SK-N-SH treated with all-trans-retinoic acid at 6 μM for 48 hours (cell line): ENCODE data around the gene KLHL14.

Source experiments
- ATAC-seq: fragments of 200-7000 bp; cut with Tn5 transposase; 3 replicates; pipeline ENCODE4 v1.9.1; 2020; ENCODE audit warnings: mild to moderate bottlenecking, moderate library complexity
- ARNTL ChIP-seq: fragments of 450-650 bp; formaldehyde crosslinking; IDR thresholded peaks from 2 replicates; pipeline ENCODE4 v1.5.0; 2020; ENCODE audit warnings: low read depth, mild to moderate bottlenecking, moderate library complexity, borderline replicate concordance
- BACH2 ChIP-seq: fragments of 250-450 bp; sonication (Bioruptor Pico); IDR thresholded peaks from 2 replicates; pipeline ENCODE4 v1.9.0; 2021; ENCODE audit warnings: mild to moderate bottlenecking, borderline replicate concordance
- CSDC2 ChIP-seq: fragments of 250-450 bp; sonication (Bioruptor Pico); IDR thresholded peaks from 2 replicates; pipeline ENCODE4 v1.5.0; 2020; ENCODE audit warnings: mild to moderate bottlenecking, moderate library complexity
- ISL1 ChIP-seq: fragments of 250-450 bp; sonication (Bioruptor Pico); IDR thresholded peaks from 2 replicates; pipeline ENCODE4 v2.1.2; 2022; ENCODE audit warnings: mild to moderate bottlenecking, moderate library complexity
- OSR1 ChIP-seq: fragments of 250-450 bp; sonication (Bioruptor Pico); IDR thresholded peaks from 2 replicates; pipeline ENCODE4 v1.8.0; 2022; ENCODE audit warnings: moderate library complexity, mild to moderate bottlenecking, inconsistent platforms
- PPARA ChIP-seq: fragments of 250-450 bp; sonication (Bioruptor Pico); IDR thresholded peaks from 2 replicates; pipeline ENCODE4 v1.5.0; 2020; ENCODE audit warnings: mild to moderate bottlenecking, borderline replicate concordance
- RARB ChIP-seq: fragments of 250-450 bp; sonication (Bioruptor Pico); IDR thresholded peaks from 2 replicates; pipeline ENCODE4 v1.8.0; 2021; ENCODE audit warnings: mild to moderate bottlenecking, moderate library complexity
- SNAI2 ChIP-seq: fragments of 250-450 bp; sonication (Bioruptor Pico); IDR thresholded peaks from 2 replicates; pipeline ENCODE4 v1.5.0; 2020; ENCODE audit warnings: mild to moderate bottlenecking, moderate library complexity
- TCF4 ChIP-seq: fragments of 250-450 bp; sonication (Bioruptor Pico); IDR thresholded peaks from 2 replicates; pipeline ENCODE4 v1.8.0; 2021; ENCODE audit warnings: mild to moderate bottlenecking, moderate library complexity, borderline replicate concordance
- TOX ChIP-seq: fragments of 250-450 bp; sonication (Bioruptor Pico); IDR thresholded peaks from 2 replicates; pipeline ENCODE4 v1.8.0; 2021; ENCODE audit warnings: mild to moderate bottlenecking, moderate library complexity, borderline replicate concordance
- ZC3H10 ChIP-seq: fragments of 250-450 bp; sonication (Bioruptor Pico); IDR thresholded peaks from 2 replicates; pipeline ENCODE4 v1.5.1; 2021; ENCODE audit warnings: mild to moderate bottlenecking, moderate library complexity
- ZFP3 ChIP-seq: fragments of 250-450 bp; sonication (Bioruptor Pico); IDR thresholded peaks from 2 replicates; pipeline ENCODE4 v1.5.0; 2020; ENCODE audit warnings: mild to moderate bottlenecking, moderate library complexity
- ZFP30 ChIP-seq: fragments of 450-650 bp; formaldehyde crosslinking; IDR thresholded peaks from 2 replicates; pipeline ENCODE4 v1.5.0; 2022; ENCODE audit warnings: mild to moderate bottlenecking, moderate library complexity
- ZNF565 ChIP-seq: fragments of 450-650 bp; formaldehyde crosslinking; conservative IDR thresholded peaks from 2 replicates; pipeline ENCODE4 v1.5.0; 2020; ENCODE audit warnings: low read depth, mild to moderate bottlenecking, moderate library complexity
- ZNF70 ChIP-seq: fragments of 450-650 bp; formaldehyde crosslinking; IDR thresholded peaks from 2 replicates; pipeline ENCODE4 v1.5.0; 2020; ENCODE audit warnings: mild to moderate bottlenecking, moderate library complexity
- ZNF8 ChIP-seq: fragments of 450-650 bp; formaldehyde crosslinking; IDR thresholded peaks from 2 replicates; pipeline ENCODE4 v1.5.0; 2020; ENCODE audit warnings: mild to moderate bottlenecking, moderate library complexity
- TF ChIP-seq, protein P1 (sequence below): fragments of 250-450 bp; sonication (Bioruptor Pico); IDR thresholded peaks from 2 replicates; pipeline ENCODE4 v1.5.1; 2021; ENCODE audit warnings: mild to moderate bottlenecking, moderate library complexity
- TF ChIP-seq, protein P2 (sequence below): fragments of 250-450 bp; sonication (Bioruptor Pico); IDR thresholded peaks from 2 replicates; pipeline ENCODE4 v1.8.0; 2021; ENCODE audit warnings: low read depth, mild to moderate bottlenecking, moderate library complexity, borderline replicate concordance
- TF ChIP-seq, protein P3 (sequence below): fragments of 250-450 bp; sonication (Bioruptor Pico); IDR thresholded peaks from 2 replicates; pipeline ENCODE4 v1.5.0; 2020; ENCODE audit warnings: mild to moderate bottlenecking, moderate library complexity

KLHL14 gene

DNA sequence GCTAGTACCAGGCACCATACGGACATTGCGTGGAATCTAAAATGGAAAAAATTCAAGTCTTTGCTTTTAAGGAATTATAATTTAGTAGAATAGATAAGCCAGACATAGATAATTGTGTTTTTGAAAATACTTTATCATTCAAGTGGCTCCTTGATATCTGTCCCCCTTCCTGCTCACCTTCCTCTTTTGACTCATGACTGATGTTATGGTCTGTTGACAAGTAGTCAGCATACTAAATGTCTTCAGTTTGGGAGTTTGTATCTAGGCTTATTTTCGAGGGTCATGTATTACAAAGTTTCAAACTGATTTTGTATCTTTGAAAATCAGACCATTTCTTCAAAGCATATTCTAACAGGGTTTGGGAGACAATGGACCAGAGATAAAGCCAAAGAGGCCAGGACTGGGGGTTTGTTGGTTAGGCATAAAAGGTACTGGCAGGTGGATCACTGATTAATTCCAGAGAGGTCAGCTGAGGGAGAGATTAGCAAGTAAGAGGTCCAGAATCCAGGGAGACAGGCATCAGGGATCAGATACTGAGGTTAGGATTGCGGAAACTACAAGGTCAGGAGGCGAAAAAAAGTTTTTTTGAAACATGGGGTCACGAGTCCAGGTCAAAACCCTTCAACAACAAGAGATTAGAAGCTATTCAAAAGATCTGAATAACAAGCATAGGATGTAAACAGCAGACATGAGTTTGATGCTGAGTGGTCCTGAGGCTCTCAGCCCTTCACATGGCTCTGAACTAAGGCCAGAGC, 31.5 kb upstream of the KLHL14 start:
- TF ChIP-seq, protein P1, sequence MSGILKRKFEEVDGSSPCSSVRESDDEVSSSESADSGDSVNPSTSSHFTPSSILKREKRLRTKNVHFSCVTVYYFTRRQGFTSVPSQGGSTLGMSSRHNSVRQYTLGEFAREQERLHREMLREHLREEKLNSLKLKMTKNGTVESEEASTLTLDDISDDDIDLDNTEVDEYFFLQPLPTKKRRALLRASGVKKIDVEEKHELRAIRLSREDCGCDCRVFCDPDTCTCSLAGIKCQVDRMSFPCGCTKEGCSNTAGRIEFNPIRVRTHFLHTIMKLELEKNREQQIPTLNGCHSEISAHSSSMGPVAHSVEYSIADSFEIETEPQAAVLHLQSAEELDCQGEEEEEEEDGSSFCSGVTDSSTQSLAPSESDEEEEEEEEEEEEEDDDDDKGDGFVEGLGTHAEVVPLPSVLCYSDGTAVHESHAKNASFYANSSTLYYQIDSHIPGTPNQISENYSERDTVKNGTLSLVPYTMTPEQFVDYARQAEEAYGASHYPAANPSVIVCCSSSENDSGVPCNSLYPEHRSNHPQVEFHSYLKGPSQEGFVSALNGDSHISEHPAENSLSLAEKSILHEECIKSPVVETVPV: no peak
- TF ChIP-seq RARB (CRISPR knock-in tag) (no peak), ZFP3 (CRISPR knock-in tag) (no peak)
- no peak for ATAC-seq

DNA sequence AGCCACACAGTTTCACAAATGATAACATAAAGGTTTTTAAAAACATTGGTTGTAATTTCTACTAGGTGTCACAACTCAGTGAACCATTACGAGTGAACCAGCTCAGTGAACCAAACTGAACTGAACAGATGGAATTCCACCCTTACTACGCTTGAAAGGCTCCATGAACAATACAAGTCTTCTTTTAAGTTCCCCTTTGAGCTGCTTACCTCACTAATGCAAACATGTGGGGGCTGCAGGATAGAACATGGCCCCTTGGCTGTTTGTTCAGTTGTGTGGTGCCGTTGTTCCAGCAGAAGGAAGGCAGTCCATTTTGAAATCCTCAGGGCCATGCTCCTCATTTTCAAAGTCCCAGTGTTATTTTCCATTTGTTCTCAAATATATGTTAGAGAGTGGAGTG, 30.7 kb upstream of the KLHL14 start:
- TF ChIP-seq TOX (no peak), ZNF565 (CRISPR knock-in tag) (no peak), TCF4 (CRISPR knock-in tag) (no peak), ZC3H10 (no peak), ZFP30 (CRISPR knock-in tag) (no peak), CSDC2 (CRISPR knock-in tag) (no peak), RARB (CRISPR knock-in tag) (no peak), ZNF70 (CRISPR knock-in tag) (no peak)
- TF ChIP-seq, protein P2, sequence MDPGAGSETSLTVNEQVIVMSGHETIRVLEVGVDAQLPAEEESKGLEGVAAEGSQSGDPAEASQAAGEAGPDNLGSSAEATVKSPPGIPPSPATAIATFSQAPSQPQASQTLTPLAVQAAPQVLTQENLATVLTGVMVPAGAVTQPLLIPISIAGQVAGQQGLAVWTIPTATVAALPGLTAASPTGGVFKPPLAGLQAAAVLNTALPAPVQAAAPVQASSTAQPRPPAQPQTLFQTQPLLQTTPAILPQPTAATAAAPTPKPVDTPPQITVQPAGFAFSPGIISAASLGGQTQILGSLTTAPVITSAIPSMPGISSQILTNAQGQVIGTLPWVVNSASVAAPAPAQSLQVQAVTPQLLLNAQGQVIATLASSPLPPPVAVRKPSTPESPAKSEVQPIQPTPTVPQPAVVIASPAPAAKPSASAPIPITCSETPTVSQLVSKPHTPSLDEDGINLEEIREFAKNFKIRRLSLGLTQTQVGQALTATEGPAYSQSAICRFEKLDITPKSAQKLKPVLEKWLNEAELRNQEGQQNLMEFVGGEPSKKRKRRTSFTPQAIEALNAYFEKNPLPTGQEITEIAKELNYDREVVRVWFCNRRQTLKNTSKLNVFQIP (CRISPR knock-in tag): no peak
- ATAC-seq: no peak

DNA sequence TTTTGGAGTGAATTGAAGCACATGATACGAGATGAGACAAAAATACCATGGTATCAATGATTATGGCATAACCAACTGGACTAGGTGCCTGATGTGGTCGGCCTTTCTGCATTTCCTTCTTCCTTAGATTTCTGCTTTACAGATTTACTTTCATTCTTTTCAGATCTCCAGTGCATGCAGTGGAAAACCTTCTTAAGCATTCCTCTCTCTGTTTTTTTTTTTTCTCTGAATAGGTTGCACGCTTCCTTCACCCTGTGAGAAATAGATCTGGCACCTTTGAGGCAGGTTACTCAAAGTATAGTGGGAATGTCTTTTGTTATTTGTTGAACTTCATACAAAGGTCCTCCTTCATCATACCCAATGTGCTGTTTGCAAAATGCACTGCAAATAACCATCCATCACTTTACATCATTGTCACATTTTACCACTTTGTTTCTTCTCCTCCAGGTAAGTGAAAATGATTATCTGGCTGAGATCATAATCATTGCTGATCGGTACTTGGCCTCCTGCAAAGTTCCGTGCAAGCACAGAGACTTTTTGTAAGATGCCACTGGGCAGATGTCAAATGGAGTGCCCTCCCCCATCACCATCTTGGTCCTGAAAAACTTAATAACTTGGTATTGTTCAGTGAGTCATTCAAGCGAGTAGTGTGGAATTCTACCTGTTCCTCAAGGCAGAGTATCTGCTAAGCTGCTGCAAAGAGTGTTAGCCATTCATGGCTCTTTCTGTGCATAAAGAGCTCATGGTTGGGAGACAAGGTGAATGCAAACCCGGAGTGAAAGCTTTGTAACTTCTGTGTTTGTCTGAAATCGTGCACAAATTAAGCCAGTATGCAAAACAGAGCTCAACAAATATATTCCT, 30.0 kb upstream of the KLHL14 start:
- TF ChIP-seq OSR1 (CRISPR knock-in tag): no peak
- TF ChIP-seq ARNTL (CRISPR knock-in tag): no peak
- no peak for TF ChIP-seq ZNF8 (CRISPR knock-in tag)
- TF ChIP-seq ZFP3 (CRISPR knock-in tag): no peak
- no peak for TF ChIP-seq SNAI2 (CRISPR knock-in tag)
- no peak for TF ChIP-seq CSDC2 (CRISPR knock-in tag)
- no peak for TF ChIP-seq BACH2 (CRISPR knock-in tag)
- no peak for TF ChIP-seq ZNF565 (CRISPR knock-in tag)
- TF ChIP-seq ZNF70 (CRISPR knock-in tag): no peak
- TF ChIP-seq, protein P3, sequence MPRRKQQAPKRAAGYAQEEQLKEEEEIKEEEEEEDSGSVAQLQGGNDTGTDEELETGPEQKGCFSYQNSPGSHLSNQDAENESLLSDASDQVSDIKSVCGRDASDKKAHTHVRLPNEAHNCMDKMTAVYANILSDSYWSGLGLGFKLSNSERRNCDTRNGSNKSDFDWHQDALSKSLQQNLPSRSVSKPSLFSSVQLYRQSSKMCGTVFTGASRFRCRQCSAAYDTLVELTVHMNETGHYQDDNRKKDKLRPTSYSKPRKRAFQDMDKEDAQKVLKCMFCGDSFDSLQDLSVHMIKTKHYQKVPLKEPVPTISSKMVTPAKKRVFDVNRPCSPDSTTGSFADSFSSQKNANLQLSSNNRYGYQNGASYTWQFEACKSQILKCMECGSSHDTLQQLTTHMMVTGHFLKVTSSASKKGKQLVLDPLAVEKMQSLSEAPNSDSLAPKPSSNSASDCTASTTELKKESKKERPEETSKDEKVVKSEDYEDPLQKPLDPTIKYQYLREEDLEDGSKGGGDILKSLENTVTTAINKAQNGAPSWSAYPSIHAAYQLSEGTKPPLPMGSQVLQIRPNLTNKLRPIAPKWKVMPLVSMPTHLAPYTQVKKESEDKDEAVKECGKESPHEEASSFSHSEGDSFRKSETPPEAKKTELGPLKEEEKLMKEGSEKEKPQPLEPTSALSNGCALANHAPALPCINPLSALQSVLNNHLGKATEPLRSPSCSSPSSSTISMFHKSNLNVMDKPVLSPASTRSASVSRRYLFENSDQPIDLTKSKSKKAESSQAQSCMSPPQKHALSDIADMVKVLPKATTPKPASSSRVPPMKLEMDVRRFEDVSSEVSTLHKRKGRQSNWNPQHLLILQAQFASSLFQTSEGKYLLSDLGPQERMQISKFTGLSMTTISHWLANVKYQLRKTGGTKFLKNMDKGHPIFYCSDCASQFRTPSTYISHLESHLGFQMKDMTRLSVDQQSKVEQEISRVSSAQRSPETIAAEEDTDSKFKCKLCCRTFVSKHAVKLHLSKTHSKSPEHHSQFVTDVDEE (CRISPR knock-in tag): no peak
- TF ChIP-seq, protein P2 (CRISPR knock-in tag): no peak
- TF ChIP-seq, protein P1: no peak
- TF ChIP-seq PPARA (CRISPR knock-in tag): no peak
- TF ChIP-seq TOX: no peak
- TF ChIP-seq ISL1 (CRISPR knock-in tag): no peak
- ATAC-seq: no peak
